ENCODE data around the gene NFYC. TPM values are rescaled to one million over a fixed set of nuclear protein-coding genes. Genes with fewer than 3 reads are reported as not detected.

NFYC gene
- total RNA-seq, 1 experiment from 2014 or later = 61.6 TPM

GRCh38 chr1:40715491-40716059 lies 24.1 kb downstream of the NFYC start:
- Mint-ChIP-seq H3K36me3 (ENCODE audit: insufficient read depth, unreplicated experiment) (peaks cover 11% of the 10 kb centered on the region), H3K4me1 (ENCODE audit: low read depth, unreplicated experiment) (peaks cover 13% of the 10 kb centered on the region), H3K27ac (ENCODE audit: unreplicated experiment) (no peak overlapping the region), H3K4me3 (ENCODE audit: unreplicated experiment) (no peak overlapping the region), H3K9me3 (ENCODE audit: unreplicated experiment) (no peaks in the 10 kb centered on the region), H3K27me3 (ENCODE audit: insufficient read depth, unreplicated experiment) (no peaks in the 10 kb centered on the region)
- peaks cover 51% of the 10 kb centered on the region for H3K4me1 ChIP-seq
- no TSS peak for BruUV-seq (replicated peaks)
- ChIA-PET CTCF (no interaction called here), POLR2A (no interaction called here)
- DNase-seq = no peak
- H3K27me3 ChIP-seq (replicated peaks; ENCODE audit: control insufficient read depth, insufficient read depth, low read length) = no peaks in the 10 kb centered on the region
- H3K4me3 ChIP-seq (ENCODE audit: low read depth, low read length) = no peak overlapping the region
- intact Hi-C loops (cut with micrococcal nuclease; ENCODE audit: unreplicated experiment) = no loop called here
- H3K36me3 ChIP-seq (ENCODE audit: control insufficient read depth, insufficient read depth, low read length) = peaks cover 1% of the 10 kb centered on the region; the same call in 1 of the 2 replicates
- TF ChIP-seq CTCF (IDR thresholded peaks at IDR 0.05; ENCODE audit: insufficient read depth in 1 of 2, low read depth in 1 of 2, low read length in 1 of 2, severe bottlenecking in 1 of 2, unreplicated experiment in 1 of 2) = no peak
- no peaks in the 10 kb centered on the region for H3K9me3 ChIP-seq

GRCh38 chr1:40717065-40717464 lies 25.6 kb downstream of the NFYC start:
- no peak for DNase-seq
- Mint-ChIP-seq H3K4me3 (ENCODE audit: unreplicated experiment) (no peak overlapping the region), H3K36me3 (ENCODE audit: insufficient read depth, unreplicated experiment) (peaks cover 17% of the 10 kb centered on the region), H3K27ac (ENCODE audit: unreplicated experiment) (no peak overlapping the region), H3K27me3 (ENCODE audit: insufficient read depth, unreplicated experiment) (no peaks in the 10 kb centered on the region), H3K9me3 (ENCODE audit: unreplicated experiment) (no peaks in the 10 kb centered on the region), H3K4me1 (ENCODE audit: low read depth, unreplicated experiment) (peaks cover 13% of the 10 kb centered on the region)
- no peak for TF ChIP-seq CTCF (IDR thresholded peaks at IDR 0.05; ENCODE audit: insufficient read depth in 1 of 2, low read depth in 1 of 2, low read length in 1 of 2, severe bottlenecking in 1 of 2, unreplicated experiment in 1 of 2)
- H3K4me1 ChIP-seq = peaks cover 39% of the 10 kb centered on the region
- H3K36me3 ChIP-seq (ENCODE audit: control insufficient read depth, insufficient read depth, low read length) = peaks cover 1% of the 10 kb centered on the region; the same call in 1 of the 2 replicates
- BruUV-seq (replicated peaks) = no TSS peak
- POLR2A ChIA-PET = no interaction called here
- intact Hi-C loops (cut with micrococcal nuclease; ENCODE audit: unreplicated experiment) = no loop called here
- CTCF ChIA-PET = no interaction called here
- no peaks in the 10 kb centered on the region for H3K9me3 ChIP-seq
- no peaks in the 10 kb centered on the region for H3K27me3 ChIP-seq (replicated peaks; ENCODE audit: control insufficient read depth, insufficient read depth, low read length)
- H3K4me3 ChIP-seq (ENCODE audit: low read depth, low read length) = no peak overlapping the region

- POLR2A ChIA-PET = no interaction called here
- H3K4me1 Mint-ChIP-seq (ENCODE audit: low read depth, unreplicated experiment) = peaks cover 13% of the 10 kb centered on the region
- Histone ChIP-seq H3K9me3 (no peaks in the 10 kb centered on the region), H3K36me3 (ENCODE audit: control insufficient read depth, insufficient read depth, low read length) (peaks cover 1% of the 10 kb centered on the region; the same call in 1 of the 2 replicates), H3K4me3 (ENCODE audit: low read depth, low read length) (no peak overlapping the region), H3K4me1 (peaks cover 40% of the 10 kb centered on the region), H3K27me3 (replicated peaks; ENCODE audit: control insufficient read depth, insufficient read depth, low read length) (no peaks in the 10 kb centered on the region)
- H3K4me3 Mint-ChIP-seq (ENCODE audit: unreplicated experiment) = no peak overlapping the region
- H3K27me3 Mint-ChIP-seq (ENCODE audit: insufficient read depth, unreplicated experiment) = no peaks in the 10 kb centered on the region
- intact Hi-C loops (cut with micrococcal nuclease; ENCODE audit: unreplicated experiment) = no loop called here
- no peak for TF ChIP-seq CTCF (IDR thresholded peaks at IDR 0.05; ENCODE audit: insufficient read depth in 1 of 2, low read depth in 1 of 2, low read length in 1 of 2, severe bottlenecking in 1 of 2, unreplicated experiment in 1 of 2)
- no peak overlapping the region for H3K27ac Mint-ChIP-seq (ENCODE audit: unreplicated experiment)
- BruUV-seq (replicated peaks) = no TSS peak
- no peak for DNase-seq
- CTCF ChIA-PET = no interaction called here
- peaks cover 17% of the 10 kb centered on the region for H3K36me3 Mint-ChIP-seq (ENCODE audit: insufficient read depth, unreplicated experiment)
- no peaks in the 10 kb centered on the region for H3K9me3 Mint-ChIP-seq (ENCODE audit: unreplicated experiment)
These were observed 26.5 kb downstream of the NFYC start for GRCh38 chr1:40717955-40718354.

All from Caco-2 (cell line).